GM21528 (cell line): ENCODE data around the gene HIPK3.
"Not testable (repeated sequence)": the region's sequence is repeated elsewhere in the genome, so short reads cannot be mapped to it uniquely, and the experiment has no call there.

Source experiments
- ATAC-seq: cut with Tn5 transposase; IDR thresholded peaks from one replicate; pipeline ENCODE4 v1.9.1; 2021; ENCODE audit warnings: mild to moderate bottlenecking, moderate library complexity; ENCODE audit not compliant: unreplicated experiment, low FRiP score

The HIPK3 gene

DNA sequence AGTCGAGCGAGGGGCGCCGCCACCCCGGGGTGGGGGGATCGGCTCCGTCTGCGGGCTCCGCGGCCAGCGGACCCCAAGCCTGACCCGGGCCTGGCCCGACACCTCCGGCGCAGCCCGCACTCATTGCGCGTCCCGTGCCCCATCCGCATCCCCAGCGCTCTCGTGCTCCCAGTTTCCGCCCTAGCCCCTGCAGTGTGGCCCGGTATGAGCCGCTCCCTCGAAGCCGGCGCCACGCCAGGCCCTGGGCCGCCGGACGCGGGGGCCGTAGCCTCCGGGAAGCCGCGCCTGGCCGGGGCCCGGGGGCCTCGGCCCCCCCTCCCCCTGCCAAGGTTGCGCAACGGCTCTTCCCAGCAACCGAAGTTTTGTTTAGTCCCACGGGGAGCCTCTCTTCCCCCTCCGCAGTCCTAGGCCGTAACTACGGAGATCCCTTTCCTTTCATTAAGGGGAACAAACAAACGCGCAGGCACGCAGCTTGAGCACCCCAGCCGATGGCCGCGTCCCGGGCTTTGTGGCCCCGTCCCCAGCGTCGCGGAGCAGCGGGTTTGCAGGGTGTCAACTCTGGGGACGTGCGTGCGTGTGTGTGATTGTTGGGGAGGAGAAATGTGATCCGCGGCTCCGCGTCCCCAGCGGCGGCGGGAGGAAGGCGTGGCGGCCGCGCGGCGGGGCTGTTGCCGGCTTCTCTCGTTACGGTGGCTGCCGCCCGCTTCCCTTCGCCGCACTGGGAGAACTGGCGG is 883 bp downstream of the HIPK3 start:
- peak; percentile 42 for ATAC-seq

GRCh38 chr11:33258631-33259205 is 1.5 kb downstream of the HIPK3 start:
- peak; percentile 15 for ATAC-seq

DNA sequence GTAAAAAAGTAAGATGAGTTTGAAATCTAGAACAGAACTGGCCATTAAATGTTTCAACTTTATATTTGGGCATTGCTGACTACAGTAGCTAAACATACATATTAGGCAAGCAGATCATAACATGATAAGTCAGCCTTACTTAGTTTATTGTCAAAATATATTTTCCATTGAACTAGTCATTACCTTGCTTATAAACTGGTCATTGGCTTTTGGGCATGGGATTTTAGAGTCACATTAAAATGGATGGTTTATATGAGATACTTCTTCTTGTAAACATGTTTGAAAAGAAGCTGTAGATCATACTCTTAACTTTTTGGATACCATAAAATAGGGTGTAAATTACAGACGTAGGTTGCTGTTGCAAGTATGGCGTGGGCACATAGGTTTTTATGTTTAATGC is 2.7 kb downstream of the HIPK3 start:
- no peak for ATAC-seq

DNA sequence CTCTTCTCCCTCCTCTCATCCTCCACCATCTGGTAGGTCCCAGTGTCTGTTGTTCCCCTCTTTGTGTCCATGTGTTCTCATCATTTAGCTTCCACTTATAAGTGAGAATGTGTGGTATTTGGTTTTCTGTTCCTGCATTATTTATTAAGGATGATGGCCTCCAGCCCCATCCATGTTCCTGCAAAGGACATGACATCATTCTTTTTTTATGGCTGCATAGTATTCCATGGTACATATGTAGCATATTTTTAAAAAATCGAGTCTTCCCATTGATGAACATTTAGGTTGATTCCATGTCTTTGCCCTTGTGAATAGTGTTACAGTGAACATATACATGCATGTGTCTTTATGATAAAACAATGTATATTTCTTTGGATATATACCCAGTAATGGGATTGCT is 4.2 kb downstream of the HIPK3 start:
- ATAC-seq = not testable (repeated sequence)

DNA sequence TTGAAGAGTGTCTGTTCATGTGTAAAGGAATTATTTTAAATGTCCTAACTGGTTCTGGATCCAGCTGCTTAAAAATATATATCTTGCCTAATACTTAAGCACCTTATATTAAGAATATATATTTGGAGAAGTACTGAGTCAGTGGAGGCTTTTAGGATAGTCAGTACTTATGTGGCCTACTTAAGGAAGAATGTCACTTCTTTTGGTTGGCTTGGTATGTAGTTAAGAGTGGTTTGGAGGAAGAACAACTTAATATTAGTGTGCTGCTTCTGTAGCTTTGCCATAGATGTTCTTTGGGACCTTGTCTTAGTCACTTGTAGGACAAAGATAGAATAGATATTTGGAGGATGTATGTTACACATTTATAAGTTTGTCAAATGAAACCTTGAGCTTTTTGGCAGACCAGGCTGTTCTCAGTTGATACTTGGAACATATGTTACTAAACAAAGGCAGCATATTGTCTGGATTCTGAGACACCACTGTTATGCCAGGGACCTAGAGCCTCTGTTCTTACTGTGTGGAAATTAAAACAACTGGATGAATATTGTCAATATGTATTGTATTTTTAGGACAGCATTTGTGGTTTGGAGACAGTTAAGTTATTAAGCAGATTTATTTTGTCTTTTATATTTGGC is 4.9 kb downstream of the HIPK3 start:
- ATAC-seq = no peak

- no peak for ATAC-seq
These were observed 6.4 kb downstream of the HIPK3 start for GRCh38 chr11:33263549-33263948.

- ATAC-seq = no peak
These were observed 7.7 kb downstream of the HIPK3 start for GRCh38 chr11:33264926-33265325.

DNA sequence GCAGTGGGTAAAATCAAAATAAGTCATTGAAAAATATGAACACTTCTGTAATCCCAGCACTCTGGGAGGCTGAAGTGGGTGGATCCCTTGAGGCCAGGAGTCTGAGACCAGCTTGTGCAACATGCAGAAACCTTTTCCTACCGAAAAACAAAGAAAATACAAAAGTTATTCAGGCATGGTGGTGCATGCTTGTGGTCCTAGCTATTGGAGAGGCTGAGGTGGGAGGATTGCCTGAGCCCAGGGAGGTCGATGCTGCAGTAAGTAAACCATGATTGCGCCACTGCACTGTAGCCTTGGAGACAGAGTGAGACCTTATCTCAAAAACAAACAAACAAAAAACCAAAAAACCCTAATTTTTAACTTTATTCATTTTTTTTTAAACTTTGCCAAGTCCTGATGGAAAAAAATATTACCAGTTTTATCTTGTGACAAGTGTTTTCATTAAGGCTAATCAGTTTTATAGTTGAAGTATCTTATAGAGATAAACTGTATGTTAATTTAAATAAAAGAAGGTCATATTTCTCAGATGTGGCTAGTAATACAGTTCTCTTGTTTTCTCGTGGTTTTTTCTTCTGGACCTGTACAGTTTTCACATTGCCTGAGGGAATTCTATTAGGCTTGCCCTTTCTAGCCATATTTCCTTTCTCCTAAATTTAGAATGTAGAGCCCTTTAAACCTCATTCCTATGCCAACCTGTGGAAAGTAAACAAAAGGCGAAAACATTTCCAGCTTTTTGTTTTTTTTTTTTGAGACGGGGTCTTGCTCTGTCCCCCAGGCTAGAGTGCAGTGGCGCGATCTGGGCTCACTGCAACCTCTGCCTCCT is 9.4 kb downstream of the HIPK3 start:
- ATAC-seq = no peak

- no peak for ATAC-seq
These were observed 11.9 kb downstream of the HIPK3 start for GRCh38 chr11:33268945-33269540.

- ATAC-seq = no peak
These were observed 12.6 kb downstream of the HIPK3 start for GRCh38 chr11:33269822-33270221.

DNA sequence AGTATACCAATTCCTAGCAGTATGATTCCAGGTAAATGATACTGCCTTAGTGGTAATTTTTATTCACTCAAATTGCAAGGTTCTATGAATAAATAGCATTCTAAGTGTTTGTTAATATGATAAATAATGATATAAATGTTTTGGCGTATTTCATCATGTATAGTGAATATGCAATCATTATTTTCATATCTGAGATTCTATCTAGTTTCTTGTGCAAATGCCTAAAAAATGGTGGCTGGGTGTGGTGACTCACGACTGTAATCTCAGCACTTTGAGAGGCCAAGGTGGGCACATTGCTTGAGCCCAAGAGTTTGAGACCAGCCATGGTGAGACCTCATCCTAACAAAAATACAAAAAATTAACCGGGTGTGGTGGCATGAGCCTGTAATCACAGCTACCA is 13.9 kb downstream of the HIPK3 start:
- no peak for ATAC-seq

- no peak for ATAC-seq
These were observed 15.3 kb downstream of the HIPK3 start for GRCh38 chr11:33272338-33273107.

DNA sequence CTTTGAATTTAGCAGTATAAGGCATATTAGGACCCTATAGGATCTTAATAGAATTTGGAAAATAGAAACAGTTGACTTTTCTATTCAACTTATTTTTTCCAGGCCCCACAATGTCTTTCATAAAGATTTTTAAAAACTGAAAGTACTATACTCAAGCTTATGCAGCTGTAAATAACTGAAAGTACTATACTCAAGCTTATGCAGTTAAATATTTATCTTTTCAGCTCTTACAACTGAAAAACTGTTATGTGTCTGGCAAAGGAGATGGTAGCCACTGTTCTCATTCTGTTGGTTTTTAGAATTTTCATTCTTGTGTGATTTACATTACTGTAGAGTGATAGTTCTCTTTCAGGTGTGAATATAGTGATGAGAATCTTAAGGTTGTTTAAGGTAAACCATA is 16.5 kb downstream of the HIPK3 start:
- no peak for ATAC-seq

DNA sequence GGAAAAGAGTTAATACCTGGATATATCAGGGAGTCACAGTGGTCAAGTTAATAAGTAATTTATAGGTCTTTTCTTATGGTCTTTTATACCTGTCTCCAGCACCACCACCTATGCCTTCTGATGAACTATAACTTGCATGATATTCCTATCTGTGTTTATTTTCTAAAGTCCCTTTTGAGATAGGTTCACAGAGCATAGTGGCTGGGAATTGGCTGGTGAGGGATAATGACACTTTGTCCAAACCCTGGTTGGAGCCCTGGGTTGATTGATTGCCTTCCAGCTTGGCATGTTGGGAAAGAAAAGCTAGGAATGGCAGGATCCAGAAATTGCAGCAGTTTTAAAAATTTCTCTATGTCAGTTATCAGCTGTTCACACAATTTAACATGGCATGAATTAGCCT is 23.2 kb downstream of the HIPK3 start:
- ATAC-seq = no peak

GRCh38 chr11:33281758-33282157 is 24.6 kb downstream of the HIPK3 start:
- no peak for ATAC-seq

GRCh38 chr11:33284818-33285217 is 27.6 kb downstream of the HIPK3 start:
- ATAC-seq = no peak

- ATAC-seq = no peak
These were observed 33.1 kb downstream of the HIPK3 start for GRCh38 chr11:33290319-33290718.

- peak; percentile 72 for ATAC-seq
These were observed 34.0 kb downstream of the HIPK3 start for GRCh38 chr11:33291004-33291777.

DNA sequence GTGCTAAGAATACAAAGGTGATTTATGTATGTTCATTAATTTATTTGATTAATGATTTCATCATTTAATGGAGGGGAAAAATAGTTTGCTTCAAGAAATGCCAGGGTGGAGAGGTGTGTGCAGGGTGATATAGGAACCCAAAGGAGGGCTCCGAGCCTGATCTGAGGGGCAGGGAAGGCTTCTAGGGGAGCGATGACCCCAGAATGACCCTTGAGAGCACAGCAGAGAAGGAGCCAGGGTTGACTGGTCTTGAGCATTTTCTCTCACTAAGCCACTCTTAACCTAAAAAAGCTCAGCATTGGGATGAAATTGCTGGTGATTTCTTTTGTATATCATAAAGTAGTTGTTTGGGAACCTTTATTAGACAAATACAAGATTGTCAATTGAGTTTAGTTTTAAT is 35.1 kb downstream of the HIPK3 start:
- ATAC-seq = no peak
